Vagina (tissue), 2 donors: Measurements from ENCODE around the gene PDGFC. TPM values are rescaled to one million over a fixed set of nuclear protein-coding genes. Genes with fewer than 3 reads are reported as not detected.

Source experiments
- DNase-seq, 2 donors: peaks; one replicate each; pipeline ENCODE4 v3.0.0-alpha.2; 2017; ENCODE audit errors: extremely low spot score in 2 of 2
- H3K27ac ChIP-seq: fragments of 200-600 bp; sonication (generic); one replicate; pipeline ENCODE4 v1.5.1; 2019
- H3K27me3 ChIP-seq: fragments of 200-600 bp; sonication (generic); one replicate; pipeline ENCODE4 v1.5.1; 2019
- H3K36me3 ChIP-seq, 2 donors: fragments of 200-600 bp; sonication (generic); one replicate each; pipeline ENCODE4 v1.5.1; 2017 to 2019
- H3K4me1 ChIP-seq: fragments of 200-600 bp; sonication (generic); one replicate; pipeline ENCODE4 v1.5.1; 2019
- H3K4me3 ChIP-seq, 2 donors: fragments of 200-600 bp; sonication (generic); 1 replicate in 1 of 2; 2 replicates in 1 of 2; pipeline ENCODE4 v1.5.1; 2016 to 2019
- H3K9me3 ChIP-seq: fragments of 200-600 bp; sonication (generic); one replicate; pipeline ENCODE4 v1.5.1; 2019
- CTCF ChIP-seq, 3 experiments: fragments of 450-650 bp in 2 of 3; fragments of 200-600 bp in 1 of 3; sonication (generic) in 1 of 3; IDR thresholded peaks; one replicate each; pipeline ENCODE4 v1.5.1; 2017 to 2019; ENCODE audit warnings: antibody characterized with exemption in 3 of 3, mild to moderate bottlenecking in 2 of 3, moderate library complexity in 2 of 3
- POLR2A ChIP-seq, 2 donors: fragments of 450-650 bp; IDR thresholded peaks; one replicate each; pipeline ENCODE4 v1.6.1; 2017; ENCODE audit warnings: antibody characterized with exemption in 2 of 2, mild to moderate bottlenecking in 2 of 2, moderate library complexity in 2 of 2
- POLR2AphosphoS5 ChIP-seq, 2 donors: sonication (generic); formaldehyde crosslinking; IDR thresholded peaks; one replicate each; pipeline ENCODE4 v1.9.0; 2017; ENCODE audit warnings: antibody characterized with exemption in 2 of 2, mild to moderate bottlenecking in 2 of 2, low read depth in 1 of 2; ENCODE audit not compliant: insufficient read depth in 1 of 2
- intact Hi-C: fragments of 100-400 bp; cut with DNase I; formaldehyde crosslinking; loops from one replicate; pipeline ENCODE4 v1.15.1; 2023
- total RNA-seq: library from RNA; depleted of rRNA; stranded (reverse); fragments of >200 nt; gene quantifications from one replicate; pipeline ENCODE4 v1.2.3, GENCODE V29; 2016

PDGFC gene
- total RNA-seq, 1 donor from 2014 or later: 19.4 TPM

- DNase-seq: no peak
- H3K27me3 ChIP-seq: no peaks in the 10 kb centered on the region
- no peak overlapping the region for H3K4me3 ChIP-seq
- peaks cover 6% of the 10 kb centered on the region for H3K4me1 ChIP-seq
- H3K9me3 ChIP-seq: no peaks in the 10 kb centered on the region
- intact Hi-C loops: no loop called here
- no peaks in the 10 kb centered on the region for H3K36me3 ChIP-seq
- no peak overlapping the region for H3K27ac ChIP-seq
- TF ChIP-seq POLR2AphosphoS5 (IDR thresholded peaks at IDR 0.05; ENCODE audit: insufficient read depth in 1 of 2, low read depth in 1 of 2) (no peak), CTCF (IDR thresholded peaks at IDR 0.05) (no peak), POLR2A (IDR thresholded peaks at IDR 0.05) (no peak)
These were observed 208.1 kb downstream of the PDGFC start for GRCh38 chr4:156763511-156763910.

DNA sequence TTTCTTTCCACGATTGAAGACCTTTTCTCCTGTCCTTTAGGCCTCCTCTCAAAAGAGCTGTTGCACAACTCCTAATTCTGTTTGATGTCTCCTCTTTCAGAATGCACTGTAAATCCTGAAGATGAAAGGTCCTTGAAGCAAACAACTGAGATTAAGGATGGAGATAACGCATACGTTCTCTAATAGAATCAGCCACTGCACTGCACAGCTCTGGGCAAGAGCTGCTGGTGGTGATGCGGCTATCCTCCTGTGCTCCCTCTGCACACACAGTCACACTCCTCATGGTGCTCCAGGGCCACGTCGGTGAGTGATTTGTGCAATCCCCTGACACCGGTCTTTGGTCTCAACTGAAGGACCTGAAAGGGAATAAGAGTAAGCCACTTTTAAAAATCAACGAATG, 208.7 kb downstream of the PDGFC start:
- TF ChIP-seq POLR2A (IDR thresholded peaks at IDR 0.05) (no peak), POLR2AphosphoS5 (IDR thresholded peaks at IDR 0.05; ENCODE audit: insufficient read depth in 1 of 2, low read depth in 1 of 2) (no peak), CTCF (IDR thresholded peaks at IDR 0.05) (no peak)
- H3K27me3 ChIP-seq: no peaks in the 10 kb centered on the region
- no peaks in the 10 kb centered on the region for H3K9me3 ChIP-seq
- H3K27ac ChIP-seq: no peak overlapping the region
- intact Hi-C loops: no loop called here
- peaks cover 6% of the 10 kb centered on the region for H3K4me1 ChIP-seq
- H3K4me3 ChIP-seq: no peak overlapping the region
- no peak for DNase-seq
- no peaks in the 10 kb centered on the region for H3K36me3 ChIP-seq

GRCh38 chr4:156756118-156756517, 215.5 kb downstream of the PDGFC start:
- TF ChIP-seq CTCF (IDR thresholded peaks at IDR 0.05) (no peak), POLR2AphosphoS5 (IDR thresholded peaks at IDR 0.05; ENCODE audit: insufficient read depth in 1 of 2, low read depth in 1 of 2) (no peak), POLR2A (IDR thresholded peaks at IDR 0.05) (no peak)
- H3K27ac ChIP-seq: no peak overlapping the region
- no peak overlapping the region for H3K4me3 ChIP-seq
- no peaks in the 10 kb centered on the region for H3K36me3 ChIP-seq
- intact Hi-C loops: no loop called here
- no peaks in the 10 kb centered on the region for H3K4me1 ChIP-seq
- H3K27me3 ChIP-seq: no peaks in the 10 kb centered on the region
- no peak for DNase-seq
- no peaks in the 10 kb centered on the region for H3K9me3 ChIP-seq

DNA sequence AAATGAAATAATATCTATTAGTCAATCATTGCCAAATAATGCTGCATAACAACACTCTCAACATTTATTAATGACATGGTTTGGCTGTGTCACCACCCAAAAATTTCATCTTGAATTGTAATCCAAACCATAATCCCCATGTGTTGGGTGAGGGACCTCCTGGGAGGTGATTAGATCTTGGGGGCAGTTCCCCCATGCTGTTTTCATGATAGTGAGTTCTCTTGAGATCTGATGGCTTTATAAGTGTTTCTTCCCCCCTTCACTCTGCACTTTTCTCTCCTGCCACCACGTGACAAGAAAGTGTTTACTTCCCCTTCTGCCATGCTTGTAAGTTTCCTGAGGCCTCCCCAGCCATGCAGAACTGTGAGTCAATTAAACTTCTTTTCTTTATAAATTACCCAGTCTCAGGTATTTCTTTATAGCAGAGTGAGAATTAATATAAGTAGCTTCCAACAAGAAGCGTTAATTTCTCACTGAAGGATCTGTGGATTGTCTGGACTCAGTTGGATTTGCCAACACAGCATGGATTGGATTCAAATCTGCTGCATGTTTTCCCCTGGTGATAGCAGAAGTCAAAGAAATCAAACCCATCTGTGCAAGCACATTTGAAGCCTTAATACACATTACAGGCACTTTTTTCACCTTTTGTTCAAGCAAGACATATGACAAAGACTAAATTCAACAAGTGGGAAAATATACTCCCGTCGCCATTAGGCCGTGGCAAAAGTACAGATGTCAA, 216.6 kb downstream of the PDGFC start:
- intact Hi-C loops: no loop called here
- H3K27me3 ChIP-seq: no peaks in the 10 kb centered on the region
- no peak for DNase-seq
- no peaks in the 10 kb centered on the region for H3K4me1 ChIP-seq
- H3K9me3 ChIP-seq: no peaks in the 10 kb centered on the region
- H3K36me3 ChIP-seq: no peaks in the 10 kb centered on the region
- TF ChIP-seq CTCF (IDR thresholded peaks at IDR 0.05) (no peak), POLR2AphosphoS5 (IDR thresholded peaks at IDR 0.05; ENCODE audit: insufficient read depth in 1 of 2, low read depth in 1 of 2) (no peak), POLR2A (IDR thresholded peaks at IDR 0.05) (no peak)
- H3K27ac ChIP-seq: no peak overlapping the region
- no peak overlapping the region for H3K4me3 ChIP-seq

DNA sequence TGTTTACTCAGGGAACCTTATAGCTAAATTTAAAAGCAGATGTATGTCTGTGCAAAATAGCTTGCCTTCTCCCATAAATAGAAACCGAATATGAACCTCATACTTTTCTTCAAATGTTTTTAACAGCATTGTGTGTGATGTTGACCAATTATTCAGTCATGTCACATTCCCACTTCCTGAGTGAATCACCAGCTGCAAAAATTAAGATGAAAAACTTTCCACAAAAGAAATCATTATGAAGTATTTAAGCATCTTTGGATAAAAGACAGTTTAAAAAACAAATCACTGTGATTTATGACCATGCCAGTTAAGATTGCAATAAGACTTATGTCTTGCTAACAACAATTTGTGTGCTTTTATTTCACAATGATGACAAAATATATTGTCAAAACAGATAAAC, 220.1 kb downstream of the PDGFC start:
- intact Hi-C loops: no loop called here
- H3K27ac ChIP-seq: no peak overlapping the region
- no peak overlapping the region for H3K4me3 ChIP-seq

More for the DNA sequence above, 220.1 kb downstream of the PDGFC start:
- Histone ChIP-seq H3K36me3 (no peaks in the 10 kb centered on the region), H3K27me3 (no peaks in the 10 kb centered on the region), H3K9me3 (no peaks in the 10 kb centered on the region), H3K4me1 (no peaks in the 10 kb centered on the region)
- TF ChIP-seq POLR2AphosphoS5 (IDR thresholded peaks at IDR 0.05; ENCODE audit: insufficient read depth in 1 of 2, low read depth in 1 of 2): no peak
- no peak for TF ChIP-seq CTCF (IDR thresholded peaks at IDR 0.05)
- TF ChIP-seq POLR2A (IDR thresholded peaks at IDR 0.05): no peak
- no peak for DNase-seq
